ENCODE results near the gene AREG. TPM values are rescaled to one million over a fixed set of nuclear protein-coding genes. Genes with fewer than 3 reads are reported as not detected.
A peak's percentile ranks its signal among the peaks of the same experiment; 100 is the strongest.

The AREG gene
- total RNA-seq, 1 donor from 2014 or later, result 0.13 TPM

DNA sequence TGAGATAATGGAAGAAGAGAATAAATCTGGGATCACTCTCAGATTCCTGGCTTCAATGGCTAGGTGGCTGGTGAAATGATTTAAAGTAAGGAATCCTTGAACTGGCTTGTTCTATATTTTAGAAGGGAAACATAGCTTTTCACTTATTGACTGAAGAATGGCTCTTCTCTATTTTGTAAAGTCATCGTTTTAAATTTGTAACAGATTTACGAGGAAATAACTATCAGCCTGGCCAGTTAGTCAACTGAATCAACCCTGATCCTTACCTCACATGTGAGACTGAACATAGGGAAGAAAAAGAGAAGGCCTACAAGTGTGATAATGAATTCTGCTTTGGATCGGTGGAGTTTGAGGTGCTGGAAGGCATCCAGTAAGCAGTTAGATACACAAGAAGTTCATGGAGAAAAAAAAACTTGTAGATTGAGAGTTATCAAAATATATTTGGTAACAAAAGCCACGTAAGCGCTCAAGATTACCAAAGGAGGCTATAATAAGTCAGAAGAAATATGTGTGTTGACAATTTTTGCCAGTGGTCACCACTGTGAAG is 12.0 kb downstream of the AREG start:
- DNase-seq (ENCODE audit: low read depth in 2 of 2), result no peak

DNA sequence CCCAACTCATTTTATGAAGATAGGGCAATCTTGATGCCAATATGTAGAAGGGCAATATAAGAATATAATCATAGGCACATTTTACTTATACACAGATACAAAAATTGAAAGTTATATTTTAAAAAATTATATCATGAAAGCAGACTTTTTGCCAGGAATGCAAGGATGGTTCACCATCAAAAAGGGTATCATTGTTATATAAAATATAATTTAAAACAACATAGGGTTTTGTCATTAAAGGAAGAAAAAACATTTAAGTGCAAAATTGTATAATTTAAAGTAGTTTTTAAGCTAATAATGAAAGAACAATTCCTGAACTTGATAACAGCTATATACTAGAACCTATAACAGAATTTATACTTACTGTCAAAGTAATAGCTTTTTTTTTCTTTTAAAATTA is 15.9 kb downstream of the AREG start:
- DNase-seq (ENCODE audit: low read depth in 2 of 2), result no peak

DNA sequence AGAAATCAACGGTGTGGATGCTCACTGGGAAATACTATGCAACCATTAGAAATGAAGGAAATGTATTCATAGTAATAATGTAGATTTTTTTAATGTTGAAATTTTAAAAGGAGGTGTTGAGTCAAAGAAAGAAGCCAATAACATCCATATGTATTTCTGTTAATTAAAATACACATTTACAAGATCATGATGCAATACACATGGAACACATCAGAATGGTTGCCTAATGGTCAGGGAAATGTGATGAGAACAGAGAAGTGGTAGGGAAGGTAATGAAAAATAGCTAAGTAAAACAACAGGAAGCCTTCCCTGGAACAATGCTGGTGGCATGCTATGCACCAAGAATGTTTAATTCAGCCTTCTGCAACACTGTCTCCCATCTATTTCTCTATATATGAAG is 18.2 kb downstream of the AREG start:
- DNase-seq (ENCODE audit: low read depth in 2 of 2), result no peak

DNA sequence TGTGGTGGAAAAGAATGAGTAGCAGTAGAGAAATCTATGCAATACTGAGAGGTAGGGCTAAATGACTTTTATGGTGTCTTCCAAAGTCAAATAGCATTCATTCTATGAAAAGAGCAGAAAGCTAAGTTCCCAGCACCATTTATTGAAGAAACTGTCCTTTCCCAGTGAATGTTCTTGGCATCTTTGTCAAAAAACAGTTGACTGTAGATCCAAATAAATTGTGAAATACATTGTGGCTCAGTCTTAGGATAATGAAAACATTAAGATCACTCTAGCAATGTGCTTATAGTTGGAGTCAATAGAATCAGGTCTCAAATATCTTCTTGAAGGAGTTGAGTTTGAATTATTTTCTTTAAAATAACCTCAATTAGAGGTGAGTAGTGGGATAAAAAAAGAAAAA is 19.4 kb downstream of the AREG start:
- DNase-seq (ENCODE audit: low read depth in 2 of 2), result no peak

DNA sequence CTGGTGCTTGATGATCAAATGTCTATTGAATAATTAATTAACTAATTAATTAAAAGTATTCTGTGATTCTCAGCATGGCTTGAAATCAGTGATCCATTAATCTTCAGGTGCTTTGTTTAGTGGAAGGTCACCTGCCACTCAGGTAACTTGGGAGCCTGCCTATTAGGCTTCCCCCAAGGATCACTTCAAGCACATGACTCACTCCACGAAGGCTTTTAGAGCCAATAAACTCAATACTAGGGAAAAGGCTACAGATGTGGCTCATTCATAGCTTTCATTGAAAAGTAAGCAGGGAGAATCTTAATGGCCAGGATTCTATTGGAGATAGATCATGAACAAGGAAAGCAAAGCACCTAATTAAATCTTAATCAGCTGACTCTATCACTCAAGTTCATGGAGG is 21.3 kb downstream of the AREG start:
- DNase-seq (ENCODE audit: low read depth in 2 of 2), result no peak

DNA sequence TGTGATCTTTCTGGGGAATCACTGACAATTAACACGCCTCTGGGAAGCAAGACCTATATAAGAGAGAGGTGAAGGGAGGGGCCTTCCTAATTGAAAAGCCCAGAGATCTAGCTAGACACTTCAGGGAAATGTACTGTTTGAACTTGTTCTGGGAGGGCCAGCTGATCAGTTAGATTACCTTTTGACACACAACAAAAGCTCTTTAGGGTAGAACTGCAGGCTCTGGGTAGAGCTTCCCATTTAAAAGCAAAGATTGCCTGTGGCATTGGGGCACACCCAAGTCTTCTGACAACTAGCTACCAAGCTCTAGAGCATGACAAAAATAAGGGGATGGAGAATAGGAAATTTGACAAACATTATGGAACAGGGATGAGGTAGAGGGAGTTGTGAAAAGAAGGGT is 26.3 kb downstream of the AREG start:
- no peak for DNase-seq (ENCODE audit: low read depth in 2 of 2)

DNA sequence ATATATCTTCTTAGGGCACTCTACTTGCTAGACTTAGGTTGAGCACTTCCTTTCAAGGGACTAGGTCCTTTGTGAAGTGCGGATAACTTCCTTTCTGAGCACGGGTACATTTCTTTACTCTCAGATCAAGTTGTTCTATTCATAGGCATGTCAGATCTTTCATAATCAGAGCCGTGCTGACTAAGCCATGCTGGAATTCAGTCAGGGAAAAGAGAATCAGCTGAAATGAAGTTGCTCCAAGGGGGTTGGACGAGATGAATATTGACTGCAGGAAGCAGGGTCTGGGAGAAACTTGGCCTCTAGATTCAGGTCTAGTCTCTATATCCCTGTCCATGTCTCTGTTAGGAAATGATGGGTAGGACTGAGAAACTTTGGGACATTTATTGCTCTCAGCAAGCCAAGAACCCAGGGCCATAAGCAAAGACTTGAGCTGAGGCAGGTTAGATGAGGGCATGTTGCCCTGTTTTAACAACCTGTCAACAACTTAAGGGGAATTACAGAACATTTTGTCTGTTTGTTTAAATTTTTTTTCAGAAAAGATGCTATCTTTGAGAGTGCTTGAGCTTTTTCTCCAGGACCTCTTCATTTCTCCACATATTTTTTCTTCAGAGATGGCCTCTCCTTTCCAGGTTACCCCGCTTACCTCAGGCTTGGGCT is 28.3 kb downstream of the AREG start:
- peak; percentile 7 to 92 for DNase-seq (ENCODE audit: low read depth in 2 of 2)

DNA sequence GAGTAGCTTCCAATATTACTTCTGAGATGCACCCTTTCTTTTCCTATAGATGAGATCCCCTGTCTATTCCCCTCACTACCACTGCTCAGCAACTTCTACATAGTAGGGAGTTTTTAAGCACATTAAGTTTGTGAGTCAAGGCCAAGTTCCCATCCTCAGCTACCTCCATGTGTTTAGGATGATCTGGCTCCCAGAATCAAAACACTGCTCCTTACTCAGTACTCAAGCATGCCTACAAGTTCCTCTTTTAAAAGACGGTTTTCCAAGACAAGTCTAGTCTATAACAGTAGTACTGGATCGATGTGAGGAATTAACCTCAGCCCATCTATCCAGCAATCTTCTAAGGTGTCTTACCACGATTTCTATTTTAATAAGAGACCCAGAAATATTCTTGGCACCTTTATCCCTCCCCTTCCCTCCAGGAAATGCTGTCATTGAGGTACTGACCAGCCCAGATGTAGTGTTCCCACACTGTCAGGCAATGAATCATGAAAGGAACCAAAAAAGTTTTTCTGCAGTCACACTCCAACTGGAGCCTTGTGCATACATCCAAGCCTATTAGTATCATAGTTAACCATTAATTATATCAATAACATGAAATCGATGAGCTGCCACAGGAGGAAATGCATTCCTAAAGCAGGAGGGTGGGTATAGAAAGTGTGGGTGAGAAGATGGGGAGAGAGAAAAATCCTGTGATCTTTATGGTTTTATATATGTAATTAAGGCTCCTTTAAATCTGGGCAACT is 29.6 kb downstream of the AREG start:
- peak in 1 of 2 donors; percentile 82 for DNase-seq (ENCODE audit: low read depth in 2 of 2)

DNA sequence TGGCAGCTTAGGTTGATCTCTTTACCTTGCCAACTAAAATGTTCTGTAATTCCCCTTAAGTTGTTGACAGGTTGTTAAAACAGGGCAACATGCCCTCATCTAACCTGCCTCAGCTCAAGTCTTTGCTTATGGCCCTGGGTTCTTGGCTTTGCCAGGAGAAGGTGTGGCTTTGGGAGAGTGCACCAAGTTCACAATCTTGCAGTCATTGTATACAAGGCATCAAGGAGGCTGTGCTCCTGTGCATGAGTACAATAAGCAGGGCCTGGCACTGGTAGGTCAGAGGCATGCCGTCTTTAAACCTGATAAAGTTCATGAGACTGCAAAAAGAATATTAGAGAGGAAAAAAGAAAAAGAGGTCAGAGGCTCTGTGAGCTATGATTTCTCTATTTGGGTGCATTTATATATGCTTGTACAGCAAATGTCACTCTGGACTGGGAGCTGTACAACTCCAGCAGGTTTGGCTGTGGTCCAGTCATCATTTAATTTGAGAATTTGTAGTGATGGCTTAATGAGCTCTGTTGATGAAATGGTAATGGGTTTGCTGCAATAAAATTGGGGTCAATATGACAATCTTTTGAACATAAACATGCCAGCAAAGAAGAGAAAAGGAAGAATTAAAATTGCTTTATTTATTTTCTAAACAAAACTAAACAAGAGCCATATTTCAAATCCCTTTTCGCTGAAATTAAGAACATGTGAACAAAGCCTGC is 30.3 kb downstream of the AREG start:
- DNase-seq (ENCODE audit: low read depth in 2 of 2), result no peak

DNA sequence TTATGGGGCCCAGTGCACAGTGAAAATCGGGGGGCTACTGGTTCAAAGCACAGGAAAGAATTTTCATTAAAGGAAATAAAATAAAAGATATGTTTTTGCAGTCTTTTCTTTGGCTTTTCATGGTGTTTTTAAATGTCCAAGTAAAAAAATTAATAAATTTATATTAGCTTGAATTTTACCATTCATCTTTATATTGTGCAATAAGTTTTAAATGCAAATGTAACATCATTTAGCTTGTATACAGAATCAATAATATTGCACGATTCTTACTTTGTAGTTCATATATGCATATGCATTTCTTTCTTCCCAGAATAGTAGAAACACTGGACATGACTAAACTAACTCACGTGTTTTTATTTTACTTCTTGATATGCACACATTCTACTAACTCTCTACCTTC is 31.0 kb downstream of the AREG start:
- DNase-seq (ENCODE audit: low read depth in 2 of 2), result no peak

DNA sequence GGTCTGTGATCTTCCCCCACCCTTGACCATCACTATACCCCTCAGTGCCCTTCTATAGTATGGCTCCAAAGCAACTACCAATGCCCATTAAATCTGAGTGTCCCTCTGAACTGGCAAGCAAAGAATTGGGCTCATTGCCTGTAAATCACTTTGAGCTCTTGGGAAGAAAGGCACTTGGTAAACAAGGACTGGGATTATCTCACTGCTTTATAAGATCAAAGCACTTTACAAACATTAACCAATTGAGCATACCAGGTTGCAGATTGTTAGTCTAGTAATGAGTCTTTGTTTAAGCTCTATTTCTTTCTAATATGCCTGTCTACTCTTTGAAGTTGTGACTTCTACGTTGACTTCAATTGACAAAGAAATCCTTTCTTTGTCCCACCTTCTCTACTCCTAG is 34.1 kb downstream of the AREG start:
- DNase-seq (ENCODE audit: low read depth in 2 of 2), result no peak

DNA sequence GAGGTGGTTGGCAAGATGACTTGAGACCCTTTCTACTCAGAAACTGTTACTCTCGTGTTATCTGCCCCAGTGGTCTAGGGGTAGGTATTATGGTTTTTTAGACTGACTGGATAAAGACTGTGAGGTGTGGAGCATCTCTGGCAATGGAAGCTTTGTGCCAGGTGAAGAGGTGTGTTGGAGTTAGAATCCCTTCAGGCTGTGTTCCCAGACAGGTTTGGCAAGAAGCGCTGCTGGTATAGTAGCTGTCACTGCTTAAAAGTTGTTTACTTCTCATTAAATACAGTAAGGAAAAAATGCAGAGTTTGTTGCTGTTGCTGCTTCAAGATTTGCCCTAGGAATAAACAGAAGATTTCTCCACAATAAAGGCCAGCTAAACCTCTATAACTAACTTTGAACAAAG is 35.3 kb downstream of the AREG start:
- DNase-seq (ENCODE audit: low read depth in 2 of 2), result no peak

DNA sequence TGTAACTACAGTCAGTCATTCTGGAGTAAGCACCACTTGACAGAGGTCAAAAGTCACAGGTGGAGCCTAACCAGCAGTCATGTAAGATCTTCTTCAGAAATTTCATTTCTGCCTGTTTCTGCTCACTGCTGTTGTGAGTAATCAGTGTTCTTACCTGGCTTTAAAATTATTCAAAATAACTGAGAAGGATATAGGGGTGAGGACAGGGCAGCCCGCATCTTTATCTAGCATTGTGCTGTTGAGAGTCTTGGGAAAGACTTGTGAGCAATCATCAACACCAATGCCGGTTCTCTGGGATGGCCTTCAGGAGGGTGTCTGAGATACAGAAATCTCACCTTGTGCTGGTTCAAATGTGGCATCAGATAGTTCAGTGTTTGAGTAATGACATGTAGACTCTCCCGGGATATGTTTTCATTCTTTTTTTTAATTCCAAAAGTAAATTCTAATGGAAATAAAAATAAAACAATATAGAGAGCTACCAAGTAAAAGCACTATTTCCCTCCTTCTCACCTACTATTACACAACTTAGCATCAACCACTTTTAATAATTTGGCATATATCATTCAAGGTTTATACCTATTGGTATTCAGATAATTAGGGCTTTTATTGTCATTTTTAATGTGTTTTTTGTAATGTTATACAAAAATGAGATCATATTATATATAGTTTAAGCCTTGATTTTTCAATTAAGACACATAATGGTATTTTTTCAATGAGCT is 37.1 kb downstream of the AREG start:
- DNase-seq (ENCODE audit: low read depth in 2 of 2), result no peak

DNA sequence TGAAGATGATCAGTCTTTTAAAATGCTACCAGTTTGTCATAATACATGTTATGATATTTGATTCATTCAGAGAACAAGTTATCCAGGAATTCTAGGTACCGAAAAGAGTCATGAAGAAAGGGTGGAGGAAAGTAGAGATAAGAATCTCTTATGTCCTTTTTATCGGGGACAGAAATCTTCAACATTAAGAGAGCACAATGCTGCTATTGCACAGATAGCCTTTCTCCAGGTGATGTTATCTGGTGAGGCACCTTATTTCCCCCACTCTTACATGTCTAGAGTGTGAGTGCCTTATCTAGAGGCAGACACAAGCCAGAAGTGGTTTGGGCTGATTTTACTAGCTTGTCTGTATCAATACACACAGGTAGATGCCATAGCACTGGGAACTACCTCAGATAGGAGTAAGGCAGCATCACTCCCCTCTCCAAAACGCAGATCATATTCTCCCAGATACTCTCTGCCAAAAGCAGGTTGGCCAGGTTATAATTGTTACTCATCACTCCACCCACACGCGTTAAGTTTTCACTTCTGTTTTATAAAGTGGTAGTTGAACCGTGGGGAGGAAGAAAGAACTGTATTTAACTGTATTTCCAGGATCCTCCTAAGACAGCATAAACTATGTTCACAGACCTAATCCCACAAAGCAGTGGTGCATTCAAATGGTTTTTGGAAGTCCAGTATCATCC is 38.4 kb downstream of the AREG start:
- DNase-seq (ENCODE audit: low read depth in 2 of 2), result no peak

DNA sequence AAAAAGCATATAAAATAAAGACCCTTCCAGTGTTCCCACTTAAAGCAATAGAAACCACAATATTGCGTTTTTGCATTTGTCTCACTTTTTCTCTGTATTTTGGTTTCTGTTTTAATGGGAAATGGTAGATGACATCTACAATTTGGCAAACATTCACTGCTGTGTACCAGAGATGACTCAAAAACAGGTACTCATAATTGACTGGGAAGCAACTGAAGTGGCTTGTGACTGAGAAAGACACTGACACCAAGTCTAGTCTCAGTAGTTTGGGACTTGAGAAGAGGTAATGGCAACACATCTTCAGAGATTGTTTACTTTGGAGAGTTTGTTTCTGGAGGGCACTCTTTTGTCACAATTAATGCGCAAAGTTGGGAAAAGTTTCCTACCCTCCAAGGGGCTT is 42.0 kb downstream of the AREG start:
- no peak for DNase-seq (ENCODE audit: low read depth in 2 of 2)

DNA sequence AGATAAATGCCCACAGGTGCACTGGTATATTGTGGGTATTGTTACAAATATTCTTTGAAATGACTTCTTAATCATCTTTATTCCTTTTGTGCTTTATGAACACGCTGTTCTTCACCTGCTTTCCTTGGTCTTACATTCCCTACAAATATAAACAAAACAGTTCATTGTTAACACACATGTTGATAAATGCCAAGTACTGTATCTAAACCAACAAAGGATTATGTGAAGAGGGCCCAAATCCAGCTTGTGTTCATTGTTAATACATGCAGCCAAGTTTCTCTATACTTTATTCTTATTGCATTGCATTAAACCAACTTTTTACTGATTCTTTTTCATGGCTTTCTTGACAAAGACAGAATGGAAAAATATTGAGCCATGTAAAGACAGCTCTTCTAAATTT is 42.8 kb downstream of the AREG start:
- DNase-seq (ENCODE audit: low read depth in 2 of 2), result no peak

DNA sequence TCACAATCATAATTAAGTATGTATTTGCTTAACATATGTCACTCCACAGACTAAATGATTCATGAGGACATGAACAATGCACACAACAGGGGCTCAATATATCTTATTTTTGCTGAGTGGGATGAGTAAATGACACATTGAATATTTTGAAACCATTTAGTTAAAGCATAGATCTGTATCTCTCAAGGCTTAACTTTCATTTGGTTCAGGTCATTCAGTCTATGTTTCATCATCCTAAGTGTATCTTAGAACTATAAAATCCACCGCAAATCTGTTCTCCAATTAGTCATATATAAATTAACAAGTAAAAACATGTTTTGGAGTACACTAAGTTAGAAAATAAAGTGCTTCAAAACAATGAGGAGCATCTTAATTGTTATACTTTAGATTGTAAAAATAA is 45.8 kb downstream of the AREG start:
- DNase-seq (ENCODE audit: low read depth in 2 of 2), result no peak

DNA sequence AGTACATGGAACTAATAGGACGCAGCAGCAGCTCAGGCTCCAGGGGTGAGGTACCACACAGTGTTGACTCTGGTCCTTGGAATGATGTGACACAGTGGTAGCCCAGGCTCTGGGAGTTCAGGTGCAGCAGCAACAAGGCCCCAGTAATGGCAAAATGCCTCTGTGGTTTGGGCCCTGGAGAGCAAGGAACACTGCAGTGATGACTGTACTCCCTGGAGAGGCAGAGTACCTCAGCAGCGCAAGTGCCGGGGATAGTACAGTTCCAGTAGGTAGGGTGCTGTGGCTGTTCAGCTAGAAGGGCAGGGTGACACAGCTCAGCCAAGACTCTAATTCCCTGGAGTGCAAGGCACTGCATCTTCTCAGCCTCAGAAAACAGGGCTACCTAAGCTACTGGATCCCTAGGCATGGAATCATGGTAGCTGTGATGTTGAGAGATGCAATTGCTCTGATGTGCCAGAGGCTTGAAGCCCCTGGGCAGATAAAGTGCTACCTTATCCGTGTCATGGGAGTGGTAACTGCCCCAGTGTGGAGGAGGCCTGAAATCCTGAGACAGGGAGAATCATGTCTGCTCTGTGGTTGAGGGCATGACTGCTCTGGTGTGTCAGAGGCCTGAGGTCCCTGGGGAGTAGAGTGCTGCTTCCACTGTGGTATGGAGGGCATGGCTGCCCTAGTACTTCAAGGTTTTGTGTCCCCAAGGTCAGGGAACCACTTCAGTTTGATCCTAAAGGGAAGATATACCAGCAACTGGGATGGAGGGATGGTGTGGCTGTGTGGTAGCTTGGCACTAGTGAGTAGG is 55.2 kb downstream of the AREG start:
- DNase-seq (ENCODE audit: low read depth in 2 of 2), result no peak

DNA sequence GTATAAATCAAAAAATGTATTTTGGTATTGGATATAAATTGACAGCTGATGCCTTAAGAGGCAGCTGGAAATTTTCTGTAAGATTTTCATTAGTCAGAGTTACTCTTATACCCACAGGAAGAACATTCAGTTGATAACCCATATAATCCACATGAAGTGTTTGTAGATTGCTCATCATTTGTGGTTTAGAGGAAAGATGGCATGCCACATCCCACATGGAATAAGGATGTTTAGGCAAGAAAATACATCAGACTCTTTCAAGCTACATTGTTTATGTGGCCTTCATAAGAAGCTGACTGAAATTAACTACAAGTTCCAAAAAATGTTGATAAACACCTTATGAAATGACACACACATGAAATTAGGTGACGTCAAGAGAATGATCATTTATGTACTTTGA is 56.6 kb downstream of the AREG start:
- DNase-seq (ENCODE audit: low read depth in 2 of 2), result peak in 1 of 2 donors; percentile 5

DNA sequence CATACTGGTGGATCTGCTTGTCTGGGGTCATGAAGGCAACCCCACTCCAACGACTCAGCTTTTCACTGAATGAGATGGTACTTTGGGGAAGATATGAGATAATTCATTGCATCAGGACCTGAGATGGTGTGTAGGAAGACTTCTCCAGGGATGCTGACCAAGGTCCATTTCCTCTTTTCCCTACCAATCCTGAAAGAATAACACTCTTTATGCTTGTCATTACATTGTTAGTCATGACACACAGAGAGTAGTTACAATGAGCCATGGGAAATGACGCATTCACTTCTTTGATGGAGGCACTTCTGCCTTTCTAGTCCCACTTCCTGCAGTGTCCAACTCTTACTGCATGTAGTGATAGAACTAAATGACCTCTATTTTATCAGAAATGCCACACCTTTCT is 58.6 kb downstream of the AREG start:
- DNase-seq (ENCODE audit: low read depth in 2 of 2), result peak; percentile 70 to 94

Data from dermis microvascular lymphatic vessel endothelial cell (primary cell).